Measurements from ENCODE around the gene SNAPC2. TPM values are rescaled to one million over a fixed set of nuclear protein-coding genes. Genes with fewer than 3 reads are reported as not detected.

SNAPC2 gene
- total RNA-seq, 2 experiments from 2014 or later, result 18.6 to 19.0 TPM

DNA sequence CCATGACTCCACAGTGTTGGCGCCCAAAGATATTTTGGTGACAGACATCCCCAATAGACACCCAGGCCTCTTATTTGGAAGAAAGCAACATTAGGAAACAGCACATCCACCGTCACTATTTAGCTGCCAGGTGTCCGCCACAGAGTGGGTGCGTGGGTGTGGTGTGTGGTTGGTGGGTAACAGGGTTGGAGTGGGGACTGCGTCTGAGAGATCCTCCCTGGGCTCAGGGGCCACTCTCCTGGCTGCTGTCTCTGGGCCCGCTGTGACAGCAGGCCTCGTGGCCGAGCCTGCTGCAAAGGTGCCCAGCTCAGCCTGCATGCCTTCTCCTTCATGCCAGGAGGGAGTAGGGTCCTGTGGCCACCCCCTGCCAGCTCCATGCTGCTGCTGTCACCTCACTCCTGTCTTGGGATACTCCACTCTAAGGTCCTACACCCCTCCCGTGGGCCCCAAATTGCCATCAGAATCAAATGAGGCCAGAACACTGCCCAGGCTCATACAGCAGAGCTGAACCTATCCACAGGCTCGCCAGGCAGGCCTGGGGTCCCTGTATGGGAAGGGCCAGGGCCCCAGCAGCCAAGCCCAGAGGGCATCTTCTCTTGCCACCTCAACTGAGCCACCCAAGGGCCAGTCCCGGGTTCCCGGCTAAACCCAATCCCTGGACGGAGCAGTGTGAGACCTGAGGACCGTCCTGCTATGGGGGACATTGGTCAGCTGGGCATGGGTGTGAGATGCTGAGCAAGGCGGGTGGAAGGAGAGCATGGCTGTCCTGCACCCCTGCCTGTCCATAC is 48.1 kb downstream of the SNAPC2 start:
- Mint-ChIP-seq H3K4me3 (no peak overlapping the region), H3K36me3 (ENCODE audit: low read depth) (peaks cover 22% of the 10 kb centered on the region), H3K9me3 (ENCODE audit: insufficient read depth) (no peaks in the 10 kb centered on the region), H3K4me1 (ENCODE audit: low read depth) (peaks cover 8% of the 10 kb centered on the region), H3K27me3 (ENCODE audit: low read depth) (no peaks in the 10 kb centered on the region), H3K27ac (peak overlapping the region; percentile 52)
- ChIA-PET POLR2A (interaction anchor here (1.1 kb wide), 1 partner anchor 25 kb away, joined by 3 read pairs; the partner anchor contains the start of gene TIMM44), CTCF (no interaction called here)
- peak; percentile 19 for ATAC-seq
- DNase-seq, result no peak

DNA sequence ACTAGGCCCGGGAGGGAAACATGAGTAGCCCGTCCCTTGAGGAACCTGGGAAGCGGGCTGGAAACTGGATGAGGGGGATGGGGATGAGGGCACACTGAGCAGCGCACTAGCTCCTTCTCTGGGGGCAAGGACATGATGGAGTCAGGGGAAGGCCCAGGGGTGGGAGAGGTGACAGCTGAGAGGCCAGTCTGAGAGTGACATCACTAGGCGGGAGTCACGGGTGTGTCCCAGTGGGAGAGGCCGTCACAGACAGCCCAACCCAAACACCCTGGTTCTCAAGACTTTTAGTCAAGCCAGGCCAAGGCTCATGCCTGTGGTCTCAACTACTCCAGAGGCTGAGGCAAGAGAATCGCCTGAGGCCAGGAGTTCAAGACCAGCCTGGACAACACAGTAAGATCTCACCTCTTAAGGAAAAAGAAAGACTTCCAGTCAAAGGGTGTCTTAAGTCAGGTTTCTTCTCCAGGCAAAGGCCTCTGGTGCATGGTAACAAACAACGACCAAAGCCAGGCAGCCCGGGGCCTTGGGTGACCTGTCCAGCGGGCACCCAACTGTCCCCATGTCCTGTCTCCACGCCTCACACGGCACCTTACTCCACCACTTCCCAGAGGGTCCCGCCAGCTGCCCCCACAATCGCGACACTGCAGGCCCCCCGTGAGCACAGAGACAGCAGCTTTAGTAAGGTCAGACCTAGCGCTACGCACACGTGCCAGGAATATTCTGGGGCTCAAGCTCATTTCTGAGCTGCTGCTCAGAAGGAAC is 48.8 kb downstream of the SNAPC2 start:
- no peak for ATAC-seq
- POLR2A ChIA-PET, result no interaction called here

DNA sequence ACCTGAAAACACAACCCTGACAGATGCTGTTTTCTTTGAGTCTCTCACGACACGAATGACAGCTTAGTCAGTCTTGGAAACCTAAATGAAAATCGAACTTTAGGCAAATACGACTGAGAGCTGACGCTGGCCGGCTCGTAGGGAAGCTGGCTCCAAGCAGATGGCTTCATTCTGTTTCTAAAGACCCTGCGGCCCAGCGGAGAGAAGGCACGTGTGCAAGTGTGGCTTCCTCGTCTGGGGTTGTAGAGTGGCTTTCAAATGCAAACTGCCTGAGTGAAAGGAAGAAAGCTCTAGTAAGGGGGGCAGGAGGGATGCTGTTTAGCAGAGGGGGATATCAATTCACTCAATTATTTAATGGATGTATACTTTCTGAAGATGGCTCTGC is 49.4 kb downstream of the SNAPC2 start:
- CTCF ChIA-PET, result interaction anchor here (2.1 kb wide), 1 partner anchor 26 kb away, joined by 16 read pairs; the partner anchor contains the start of gene TIMM44
- Mint-ChIP-seq H3K27ac (no peak overlapping the region), H3K36me3 (ENCODE audit: low read depth) (peaks cover 26% of the 10 kb centered on the region), H3K4me1 (ENCODE audit: low read depth) (peaks cover 8% of the 10 kb centered on the region), H3K27me3 (ENCODE audit: low read depth) (no peaks in the 10 kb centered on the region), H3K4me3 (no peak overlapping the region), H3K9me3 (ENCODE audit: insufficient read depth) (no peaks in the 10 kb centered on the region)
- ATAC-seq (no peak), DNase-seq (no peak)
- POLR2A ChIA-PET, result no interaction called here

More for the DNA sequence above, 48.8 kb downstream of the SNAPC2 start:
- H3K36me3 Mint-ChIP-seq (ENCODE audit: low read depth), result peaks cover 25% of the 10 kb centered on the region
- no peaks in the 10 kb centered on the region for H3K27me3 Mint-ChIP-seq (ENCODE audit: low read depth)
- H3K4me3 Mint-ChIP-seq, result no peak overlapping the region
- H3K9me3 Mint-ChIP-seq (ENCODE audit: insufficient read depth), result no peaks in the 10 kb centered on the region
- no peak for DNase-seq
- no peak overlapping the region for H3K27ac Mint-ChIP-seq
- peaks cover 8% of the 10 kb centered on the region for H3K4me1 Mint-ChIP-seq (ENCODE audit: low read depth)
- CTCF ChIA-PET, result interaction anchor here (2.1 kb wide), 1 partner anchor 25 kb away, joined by 16 read pairs; the partner anchor contains the start of gene TIMM44

DNA sequence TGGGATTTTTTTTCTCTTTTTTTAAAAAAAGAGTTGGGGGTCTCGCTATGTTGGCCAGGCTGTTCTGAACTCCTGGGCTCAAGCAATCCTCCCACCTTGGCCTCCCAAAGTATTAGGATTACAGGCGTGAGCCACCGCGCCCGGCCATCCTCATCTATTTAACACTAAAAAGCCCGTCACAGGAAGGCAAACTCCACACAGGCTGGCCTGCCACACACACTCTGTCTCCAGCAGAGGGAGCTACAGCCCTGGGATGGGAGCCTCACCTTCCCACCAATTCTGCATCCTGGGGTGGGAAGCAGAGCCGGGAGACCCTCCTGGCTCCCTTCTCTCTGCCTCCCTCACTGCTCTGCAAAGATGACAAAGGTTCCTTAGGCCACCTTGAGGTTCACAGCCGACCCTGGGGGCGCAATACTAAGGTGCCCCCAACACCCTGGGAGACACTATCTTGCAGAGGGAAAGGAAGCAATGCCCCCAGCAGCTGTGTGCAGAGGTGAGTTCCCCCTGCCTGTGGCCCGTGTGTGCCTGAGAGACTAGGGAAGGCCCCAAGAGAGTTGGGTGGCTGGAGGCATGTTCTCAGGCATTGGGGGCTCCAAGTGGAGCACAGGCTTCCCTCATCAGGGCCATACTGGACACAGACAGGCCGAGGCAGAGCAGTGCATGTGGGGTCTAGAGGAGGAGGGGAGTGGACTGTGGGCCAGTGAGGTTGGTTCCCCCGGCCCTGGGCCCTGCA is 50.7 kb downstream of the SNAPC2 start:
- peak; percentile 38 for DNase-seq
- H3K27ac Mint-ChIP-seq, result peak overlapping the region; percentile 39
- ChIA-PET CTCF (interaction anchor here (0.6 to 2.1 kb wide), 10 partner anchors 10 to 574 kb away, joined by 3 to 16 read pairs (median 4); partner anchors contain the start of gene TIMM44), POLR2A (interaction anchor here (0.7 kb wide), 1 partner anchor 962 kb away, joined by 3 read pairs; no protein-coding TSS in a partner anchor)
- peaks cover 5% of the 10 kb centered on the region for H3K4me1 Mint-ChIP-seq (ENCODE audit: low read depth)
- ATAC-seq, result no peak
- H3K27me3 Mint-ChIP-seq (ENCODE audit: low read depth), result no peaks in the 10 kb centered on the region
- H3K36me3 Mint-ChIP-seq (ENCODE audit: low read depth), result peaks cover 25% of the 10 kb centered on the region
- no peaks in the 10 kb centered on the region for H3K9me3 Mint-ChIP-seq (ENCODE audit: insufficient read depth)
- no peak overlapping the region for H3K4me3 Mint-ChIP-seq

DNA sequence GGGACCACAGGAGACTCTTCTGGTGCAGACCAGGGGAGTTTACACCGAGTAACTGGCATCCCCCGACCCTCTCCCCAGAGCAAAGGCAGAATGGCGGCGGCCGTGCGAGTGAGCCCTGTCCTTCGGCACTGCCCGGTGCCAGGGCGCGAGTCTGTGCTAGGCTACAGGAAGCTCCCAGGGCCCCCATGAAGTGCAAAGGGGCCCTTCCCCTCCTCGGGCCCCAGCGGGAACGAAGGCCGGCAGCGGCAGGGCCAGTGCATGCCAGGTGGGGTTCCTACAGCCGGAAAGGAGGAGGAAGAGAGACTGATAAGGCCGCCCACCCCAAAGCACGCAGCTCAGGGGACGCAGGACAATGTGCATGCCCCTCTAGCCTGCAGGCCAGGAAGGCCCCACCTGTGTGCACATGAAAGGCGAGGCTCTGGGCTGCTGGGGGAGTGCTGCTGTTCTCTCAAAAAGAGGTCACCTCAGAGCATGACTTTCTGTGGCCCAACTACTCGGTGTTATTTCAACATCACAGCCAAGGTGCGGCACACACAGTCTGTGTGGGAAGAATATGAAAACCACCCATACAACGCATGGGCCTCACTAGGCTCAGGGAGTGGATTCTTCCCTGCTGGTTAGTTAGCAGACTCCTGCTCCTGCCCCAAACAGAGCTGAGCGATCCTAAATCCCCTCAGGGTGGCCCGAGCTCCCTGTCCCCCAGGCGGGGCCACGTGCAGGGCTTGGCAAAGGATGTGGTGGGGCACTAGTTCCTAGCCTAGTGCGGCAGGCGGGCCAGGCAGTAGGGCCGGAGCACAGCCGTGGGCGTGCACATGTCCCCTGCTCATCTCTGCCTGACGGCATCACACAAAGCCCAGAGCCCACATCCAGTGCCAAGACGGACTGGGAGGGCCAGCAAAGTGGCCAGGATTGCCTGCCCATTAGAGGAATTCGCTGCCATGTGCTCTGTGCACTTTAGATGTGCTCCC is 51.7 kb downstream of the SNAPC2 start:
- POLR2A ChIA-PET, result no interaction called here
- H3K27ac Mint-ChIP-seq, result no peak overlapping the region
- peaks cover 19% of the 10 kb centered on the region for H3K36me3 Mint-ChIP-seq (ENCODE audit: low read depth)
- CTCF ChIA-PET, result interaction anchor here (1.2 to 1.8 kb wide), 3 partner anchors 23 to 43 kb away, joined by 4 to 9 read pairs (median 5); no protein-coding TSS in a partner anchor
- ATAC-seq (no peak), DNase-seq (no peak)
- no peaks in the 10 kb centered on the region for H3K27me3 Mint-ChIP-seq (ENCODE audit: low read depth)
- H3K4me3 Mint-ChIP-seq, result no peak overlapping the region
- no peaks in the 10 kb centered on the region for H3K4me1 Mint-ChIP-seq (ENCODE audit: low read depth)
- no peaks in the 10 kb centered on the region for H3K9me3 Mint-ChIP-seq (ENCODE audit: insufficient read depth)

Other genes starting within 250 kb of the SNAPC2 start
- not detected for gene MCEMP1, start 243.2 kb upstream of the SNAPC2 start, total RNA-seq
- 10 to 100 TPM; 92.8 to 95.1 TPM for gene TRAPPC5, start 239.5 kb upstream of the SNAPC2 start, total RNA-seq
- under 1 TPM; 0.29 to 0.31 TPM for gene FCER2, start 218.2 kb upstream of the SNAPC2 start, total RNA-seq
- not detected for gene CLEC4G, start 188.2 kb upstream of the SNAPC2 start, total RNA-seq
- not detected for gene CD209, start 172.8 kb upstream of the SNAPC2 start, total RNA-seq
- gene CLEC4M, start 157.1 kb upstream of the SNAPC2 start, total RNA-seq, result not detected
- 1 to 10 TPM; 8.0 to 9.3 TPM for gene EVI5L, start 90.1 kb upstream of the SNAPC2 start, total RNA-seq
- gene PRR36, start 45.9 kb upstream of the SNAPC2 start, total RNA-seq, result under 1 TPM; 0.08 to 0.10 TPM
- gene LRRC8E, start 31.8 kb upstream of the SNAPC2 start, total RNA-seq, result not detected
- 10 to 100 TPM; 36.5 to 39.9 TPM for gene MAP2K7, start 16.5 kb upstream of the SNAPC2 start, total RNA-seq
- 1 to 10 TPM; 2.7 to 3.6 TPM for gene TGFBR3L, start 5.5 kb upstream of the SNAPC2 start, total RNA-seq
- under 1 TPM; 0.31 to 0.37 TPM for gene CTXN1, start 5.8 kb downstream of the SNAPC2 start, total RNA-seq
- gene TIMM44, start 23.3 kb downstream of the SNAPC2 start, total RNA-seq, result 10 to 100 TPM; 63.6 to 69.6 TPM
- 100 to 1,000 TPM; 128 to 132 TPM for gene ELAVL1, start 85.3 kb downstream of the SNAPC2 start, total RNA-seq
- gene CCL25, start 132.4 kb downstream of the SNAPC2 start, total RNA-seq, result 10 to 100 TPM in 1 of 2 experiments, 1 to 10 TPM in 1; 10.0 to 10.2 TPM
- gene FBN3, start 229.3 kb downstream of the SNAPC2 start, total RNA-seq, result under 1 TPM in 1 of 2 experiments, not detected in 1; 0.03 TPM